Measurements from ENCODE around the gene STPG1.

STPG1 gene

GRCh38 chr1:24369801-24370200 is 43.8 kb downstream of the STPG1 start:
- TF ChIP-seq ZNF274 (IDR thresholded peaks at IDR 0.05; ENCODE audit: low read depth, low read length) (no peak), YY1 (IDR thresholded peaks at IDR 0.05; ENCODE audit: insufficient read depth, insufficient read length) (no peak), SUZ12 (IDR thresholded peaks at IDR 0.05; ENCODE audit: extremely low read depth, insufficient read depth, insufficient read length) (no peak)

GRCh38 chr1:24369199-24369598 is 44.4 kb downstream of the STPG1 start:
- H3K9ac ChIP-seq (ENCODE audit: insufficient read length, low read depth) = no peak overlapping the region
- DNase-seq (ENCODE audit: low read depth, low spot score) = no peak
- peaks cover 31% of the 10 kb centered on the region for H3K36me3 ChIP-seq (ENCODE audit: insufficient read depth, insufficient read length, low read length)
- H3K9me3 ChIP-seq (ENCODE audit: insufficient read depth, low read length) = no peaks in the 10 kb centered on the region
- H3K4me3 ChIP-seq (ENCODE audit: insufficient read length, low read depth) = no peak overlapping the region
- peaks cover 11% of the 10 kb centered on the region for H3K4me1 ChIP-seq (ENCODE audit: insufficient read depth, insufficient read length)
- no peaks in the 10 kb centered on the region for H3K27me3 ChIP-seq (ENCODE audit: insufficient read depth, insufficient read length)
- TF ChIP-seq SUZ12 (IDR thresholded peaks at IDR 0.05; ENCODE audit: extremely low read depth, insufficient read depth, insufficient read length) (no peak), YY1 (IDR thresholded peaks at IDR 0.05; ENCODE audit: insufficient read depth, insufficient read length) (no peak), ZNF274 (IDR thresholded peaks at IDR 0.05; ENCODE audit: low read depth, low read length) (no peak)

More at GRCh38 chr1:24369801-24370200, 43.8 kb downstream of the STPG1 start:
- H3K27me3 ChIP-seq (ENCODE audit: insufficient read depth, insufficient read length) = no peaks in the 10 kb centered on the region
- no peak overlapping the region for H3K9ac ChIP-seq (ENCODE audit: insufficient read length, low read depth)
- DNase-seq (ENCODE audit: low read depth, low spot score) = no peak
- H3K4me3 ChIP-seq (ENCODE audit: insufficient read length, low read depth) = no peak overlapping the region
- H3K36me3 ChIP-seq (ENCODE audit: insufficient read depth, insufficient read length, low read length) = peaks cover 31% of the 10 kb centered on the region
- H3K9me3 ChIP-seq (ENCODE audit: insufficient read depth, low read length) = no peaks in the 10 kb centered on the region
- peaks cover 10% of the 10 kb centered on the region for H3K4me1 ChIP-seq (ENCODE audit: insufficient read depth, insufficient read length)

GRCh38 chr1:24366707-24367106 is 46.9 kb downstream of the STPG1 start:
- H3K4me1 ChIP-seq (ENCODE audit: insufficient read depth, insufficient read length) = peaks cover 4% of the 10 kb centered on the region

DNA sequence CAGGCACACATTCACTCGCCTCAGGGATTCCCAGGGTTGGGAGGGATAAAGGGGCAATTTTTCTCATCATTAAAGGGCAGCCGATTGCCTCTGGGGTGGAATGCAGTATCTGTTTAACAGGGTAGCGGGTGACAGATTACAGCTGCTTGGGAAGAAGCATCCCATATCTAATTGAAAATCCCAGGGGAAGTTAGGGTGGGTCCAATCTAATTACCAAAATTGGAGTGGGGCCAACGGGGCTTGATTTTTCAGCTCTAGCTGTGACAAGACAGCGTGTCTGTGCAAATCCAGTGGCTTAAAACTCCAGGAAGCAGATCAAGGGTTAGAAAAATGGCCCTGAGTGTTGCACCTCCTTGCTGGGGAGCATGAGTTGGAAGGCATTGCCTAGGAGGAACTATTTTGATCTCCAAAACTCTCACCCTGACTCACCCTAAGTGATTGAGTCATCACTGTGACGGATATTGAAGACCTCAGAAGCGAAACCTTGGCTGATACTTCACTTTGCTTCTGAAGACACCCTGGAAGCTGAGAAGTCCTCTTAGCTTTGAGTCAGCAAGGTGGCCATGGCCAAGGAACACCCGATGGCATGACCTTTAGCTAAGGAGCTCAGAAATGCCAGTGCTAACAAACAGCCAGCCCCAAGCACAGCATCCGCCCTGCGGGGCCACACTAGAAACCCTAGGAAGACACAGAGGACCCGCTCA is 48.5 kb downstream of the STPG1 start:
- H3K36me3 ChIP-seq (ENCODE audit: insufficient read depth, insufficient read length, low read length) = peaks cover 24% of the 10 kb centered on the region
- H3K9ac ChIP-seq (ENCODE audit: insufficient read length, low read depth) = no peak overlapping the region
- DNase-seq (ENCODE audit: low read depth, low spot score) = no peak
- H3K9me3 ChIP-seq (ENCODE audit: insufficient read depth, low read length) = no peaks in the 10 kb centered on the region
- peaks cover 4% of the 10 kb centered on the region for H3K4me1 ChIP-seq (ENCODE audit: insufficient read depth, insufficient read length)
- H3K4me3 ChIP-seq (ENCODE audit: insufficient read length, low read depth) = no peak overlapping the region
- no peak for TF ChIP-seq YY1 (IDR thresholded peaks at IDR 0.05; ENCODE audit: insufficient read depth, insufficient read length)
- no peak for TF ChIP-seq ZNF274 (IDR thresholded peaks at IDR 0.05; ENCODE audit: low read depth, low read length)
- no peak for TF ChIP-seq SUZ12 (IDR thresholded peaks at IDR 0.05; ENCODE audit: extremely low read depth, insufficient read depth, insufficient read length)
- H3K27me3 ChIP-seq (ENCODE audit: insufficient read depth, insufficient read length) = no peaks in the 10 kb centered on the region

More at GRCh38 chr1:24366707-24367106, 46.9 kb downstream of the STPG1 start:
- Histone ChIP-seq H3K4me3 (ENCODE audit: insufficient read length, low read depth) (no peak overlapping the region), H3K36me3 (ENCODE audit: insufficient read depth, insufficient read length, low read length) (peaks cover 24% of the 10 kb centered on the region), H3K9ac (ENCODE audit: insufficient read length, low read depth) (no peak overlapping the region), H3K9me3 (ENCODE audit: insufficient read depth, low read length) (no peaks in the 10 kb centered on the region), H3K27me3 (ENCODE audit: insufficient read depth, insufficient read length) (no peaks in the 10 kb centered on the region)
- TF ChIP-seq YY1 (IDR thresholded peaks at IDR 0.05; ENCODE audit: insufficient read depth, insufficient read length) (no peak), ZNF274 (IDR thresholded peaks at IDR 0.05; ENCODE audit: low read depth, low read length) (no peak), SUZ12 (IDR thresholded peaks at IDR 0.05; ENCODE audit: extremely low read depth, insufficient read depth, insufficient read length) (no peak)
- no peak for DNase-seq (ENCODE audit: low read depth, low spot score)

- TF ChIP-seq YY1 (IDR thresholded peaks at IDR 0.05; ENCODE audit: insufficient read depth, insufficient read length) (no peak), ZNF274 (IDR thresholded peaks at IDR 0.05; ENCODE audit: low read depth, low read length) (no peak), SUZ12 (IDR thresholded peaks at IDR 0.05; ENCODE audit: extremely low read depth, insufficient read depth, insufficient read length) (no peak)
- Histone ChIP-seq H3K36me3 (ENCODE audit: insufficient read depth, insufficient read length, low read length) (peaks cover 24% of the 10 kb centered on the region), H3K27me3 (ENCODE audit: insufficient read depth, insufficient read length) (no peaks in the 10 kb centered on the region), H3K4me1 (ENCODE audit: insufficient read depth, insufficient read length) (peaks cover 4% of the 10 kb centered on the region), H3K9ac (ENCODE audit: insufficient read length, low read depth) (no peak overlapping the region), H3K9me3 (ENCODE audit: insufficient read depth, low read length) (no peaks in the 10 kb centered on the region), H3K4me3 (ENCODE audit: insufficient read length, low read depth) (no peak overlapping the region)
- DNase-seq (ENCODE audit: low read depth, low spot score) = no peak
Measured at GRCh38 chr1:24364605-24364974, 49.0 kb downstream of the STPG1 start.

DNA sequence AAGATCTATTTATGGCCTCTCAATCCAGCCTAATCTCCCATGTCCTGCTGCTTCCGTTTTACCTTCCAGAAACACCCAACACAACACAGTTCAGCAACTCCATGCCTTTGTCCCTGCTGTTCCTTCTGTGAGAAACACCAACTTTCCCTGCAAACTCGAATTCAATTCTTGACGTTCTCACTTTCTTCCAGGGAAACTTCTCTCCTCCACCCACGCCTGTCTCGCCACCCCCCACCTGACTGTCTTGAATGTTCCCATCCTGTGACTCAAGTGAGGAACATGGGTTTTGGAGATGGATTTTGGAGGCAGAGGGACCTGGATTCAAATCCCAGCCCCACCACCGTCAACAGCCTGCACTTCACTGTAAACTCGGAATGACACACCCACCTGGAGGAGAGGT is 49.6 kb downstream of the STPG1 start:
- DNase-seq (ENCODE audit: low read depth, low spot score) = no peak
- no peak for TF ChIP-seq ZNF274 (IDR thresholded peaks at IDR 0.05; ENCODE audit: low read depth, low read length)
- no peak for TF ChIP-seq SUZ12 (IDR thresholded peaks at IDR 0.05; ENCODE audit: extremely low read depth, insufficient read depth, insufficient read length)
- no peak for TF ChIP-seq YY1 (IDR thresholded peaks at IDR 0.05; ENCODE audit: insufficient read depth, insufficient read length)
- Histone ChIP-seq H3K9me3 (ENCODE audit: insufficient read depth, low read length) (no peaks in the 10 kb centered on the region), H3K9ac (ENCODE audit: insufficient read length, low read depth) (no peak overlapping the region), H3K4me3 (ENCODE audit: insufficient read length, low read depth) (no peak overlapping the region), H3K4me1 (ENCODE audit: insufficient read depth, insufficient read length) (peaks cover 4% of the 10 kb centered on the region), H3K36me3 (ENCODE audit: insufficient read depth, insufficient read length, low read length) (peaks cover 24% of the 10 kb centered on the region), H3K27me3 (ENCODE audit: insufficient read depth, insufficient read length) (no peaks in the 10 kb centered on the region)

GRCh38 chr1:24362982-24363614 is 50.5 kb downstream of the STPG1 start:
- peaks cover 24% of the 10 kb centered on the region for H3K36me3 ChIP-seq (ENCODE audit: insufficient read depth, insufficient read length, low read length)
- no peaks in the 10 kb centered on the region for H3K9me3 ChIP-seq (ENCODE audit: insufficient read depth, low read length)
- TF ChIP-seq SUZ12 (IDR thresholded peaks at IDR 0.05; ENCODE audit: extremely low read depth, insufficient read depth, insufficient read length) (no peak), YY1 (IDR thresholded peaks at IDR 0.05; ENCODE audit: insufficient read depth, insufficient read length) (no peak), ZNF274 (IDR thresholded peaks at IDR 0.05; ENCODE audit: low read depth, low read length) (no peak)
- H3K4me1 ChIP-seq (ENCODE audit: insufficient read depth, insufficient read length) = peaks cover 4% of the 10 kb centered on the region
- no peak for DNase-seq (ENCODE audit: low read depth, low spot score)
- H3K27me3 ChIP-seq (ENCODE audit: insufficient read depth, insufficient read length) = no peaks in the 10 kb centered on the region
- H3K9ac ChIP-seq (ENCODE audit: insufficient read length, low read depth) = no peak overlapping the region
- no peak overlapping the region for H3K4me3 ChIP-seq (ENCODE audit: insufficient read length, low read depth)

Data from NT2/D1 (cell line).